Esophagus squamous epithelium (tissue), 5 donors: ENCODE measurements around the gene CFAP157. TPM values are rescaled to one million over a fixed set of nuclear protein-coding genes. Genes with fewer than 3 reads are reported as not detected.
A peak's percentile ranks its signal among the peaks of the same experiment; 100 is the strongest.
"Not testable (repeated sequence)": the region's sequence is repeated elsewhere in the genome, so short reads cannot be mapped to it uniquely, and the experiment has no call there.

Experiments used
- DNase-seq: peaks from one replicate; lab custom pipeline; 2025; lab: John Stamatoyannopoulos, UW
- H3K27ac ChIP-seq, 4 donors: fragments of 200-600 bp; sonication (generic); one replicate each; pipeline ENCODE4 v1.5.1; 2016 to 2019; ENCODE audit warnings: mild to moderate bottlenecking in 1 of 4
- H3K27me3 ChIP-seq, 4 donors: fragments of 200-600 bp; sonication (generic); 1 replicate in 3 of 4; 2 replicates in 1 of 4; pipeline versions ENCODE4 v1.5.1 to v1.6.0; 2017 to 2021; ENCODE audit warnings: antibody characterized with exemption in 1 of 4
- H3K36me3 ChIP-seq, 3 donors: fragments of 200-600 bp; sonication (generic); one replicate each; pipeline ENCODE4 v1.5.1; 2016 to 2019
- H3K4me1 ChIP-seq, 3 donors: fragments of 200-600 bp; sonication (generic); one replicate each; pipeline ENCODE4 v1.5.1; 2017 to 2019
- H3K4me3 ChIP-seq, 4 donors: fragments of 200-600 bp; sonication (generic); 1 replicate in 3 of 4; 2 replicates in 1 of 4; pipeline ENCODE4 v1.5.1; 2016 to 2019; ENCODE audit warnings: mild to moderate bottlenecking in 2 of 4, moderate library complexity in 1 of 4
- H3K9me3 ChIP-seq, 3 donors: fragments of 200-600 bp; sonication (generic); one replicate each; pipeline ENCODE4 v1.5.1; 2016 to 2019
- POLR2A ChIP-seq, 4 donors: fragments of 450-650 bp; IDR thresholded peaks; one replicate each; pipeline ENCODE4 v1.6.1; 2017; ENCODE audit warnings: antibody characterized with exemption in 4 of 4, mild to moderate bottlenecking in 4 of 4, moderate library complexity in 3 of 4
- WGBS, 2 donors: methylation state at CpG; one replicate each; pipeline ENCODE4 v1.1.5; 2018; 5-methylcytosine and 5-hydroxymethylcytosine counted together
- intact Hi-C: fragments of 100-400 bp; cut with DNase I; formaldehyde crosslinking; loops from one replicate; pipeline ENCODE4 v1.15.0; 2022
- total RNA-seq, 4 donors: library from RNA; depleted of rRNA; stranded (reverse); fragments of >200 nt; gene quantifications; one replicate each; pipeline ENCODE4 v1.1.0, GENCODE V29; 2016
- TF ChIP-seq, protein P1 (sequence below), 6 experiments: fragments of 450-650 bp in 4 of 6; fragments of 200-600 bp in 2 of 6; sonication (generic) in 2 of 6; IDR thresholded peaks; one replicate each; pipeline ENCODE4 v1.5.1; 2016 to 2019; ENCODE audit warnings: antibody characterized with exemption in 6 of 6, mild to moderate bottlenecking in 4 of 6, moderate library complexity in 4 of 6
- donor health status: DM: yes; HTN: yes; CAD: no.

Gene CFAP157
- total RNA-seq, 4 donors from 2014 or later: 0.19 TPM; not detected in 3

DNA sequence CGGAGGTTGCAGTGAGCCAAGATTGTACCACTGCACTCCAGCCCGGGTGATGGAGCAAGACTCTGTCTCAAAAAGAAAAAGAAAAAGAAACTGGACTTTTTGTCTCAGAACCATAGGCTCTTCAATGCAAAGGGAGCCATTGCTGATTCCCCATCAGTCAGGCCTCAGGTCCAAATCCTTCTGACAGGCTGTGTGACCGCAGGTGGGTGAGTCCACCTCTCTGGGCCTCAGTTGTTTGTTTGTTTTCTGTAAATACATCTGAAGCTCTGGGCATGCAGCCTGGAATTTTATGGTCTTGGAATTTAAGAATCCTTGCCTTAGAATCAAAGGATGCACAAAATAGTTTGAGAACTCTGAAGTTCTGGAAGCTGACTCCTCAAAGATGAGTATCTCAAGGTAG, 49.4 kb downstream of the CFAP157 start:
- Histone ChIP-seq H3K27ac (no peak overlapping the region), H3K36me3 (peaks cover 0 to under 1% (median 0%) of the 10 kb centered on the region in 3 donors), H3K4me1 (peaks cover 5 to 39% (median 8%) of the 10 kb centered on the region in 3 donors), H3K9me3 (no peaks in the 10 kb centered on the region), H3K4me3 (no peak overlapping the region), H3K27me3 (peaks cover 5 to 62% (median 12%) of the 10 kb centered on the region in 4 donors)
- WGBS, 2 donors: 89 to 95% methylated on average over 2 to 3 of the region's 3 CpGs
- DNase-seq: no peak
- intact Hi-C loops: no loop called here
- TF ChIP-seq POLR2A (IDR thresholded peaks at IDR 0.05): no peak
- TF ChIP-seq, protein P1, sequence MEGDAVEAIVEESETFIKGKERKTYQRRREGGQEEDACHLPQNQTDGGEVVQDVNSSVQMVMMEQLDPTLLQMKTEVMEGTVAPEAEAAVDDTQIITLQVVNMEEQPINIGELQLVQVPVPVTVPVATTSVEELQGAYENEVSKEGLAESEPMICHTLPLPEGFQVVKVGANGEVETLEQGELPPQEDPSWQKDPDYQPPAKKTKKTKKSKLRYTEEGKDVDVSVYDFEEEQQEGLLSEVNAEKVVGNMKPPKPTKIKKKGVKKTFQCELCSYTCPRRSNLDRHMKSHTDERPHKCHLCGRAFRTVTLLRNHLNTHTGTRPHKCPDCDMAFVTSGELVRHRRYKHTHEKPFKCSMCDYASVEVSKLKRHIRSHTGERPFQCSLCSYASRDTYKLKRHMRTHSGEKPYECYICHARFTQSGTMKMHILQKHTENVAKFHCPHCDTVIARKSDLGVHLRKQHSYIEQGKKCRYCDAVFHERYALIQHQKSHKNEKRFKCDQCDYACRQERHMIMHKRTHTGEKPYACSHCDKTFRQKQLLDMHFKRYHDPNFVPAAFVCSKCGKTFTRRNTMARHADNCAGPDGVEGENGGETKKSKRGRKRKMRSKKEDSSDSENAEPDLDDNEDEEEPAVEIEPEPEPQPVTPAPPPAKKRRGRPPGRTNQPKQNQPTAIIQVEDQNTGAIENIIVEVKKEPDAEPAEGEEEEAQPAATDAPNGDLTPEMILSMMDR (IDR thresholded peaks at IDR 0.05): no peak

DNA sequence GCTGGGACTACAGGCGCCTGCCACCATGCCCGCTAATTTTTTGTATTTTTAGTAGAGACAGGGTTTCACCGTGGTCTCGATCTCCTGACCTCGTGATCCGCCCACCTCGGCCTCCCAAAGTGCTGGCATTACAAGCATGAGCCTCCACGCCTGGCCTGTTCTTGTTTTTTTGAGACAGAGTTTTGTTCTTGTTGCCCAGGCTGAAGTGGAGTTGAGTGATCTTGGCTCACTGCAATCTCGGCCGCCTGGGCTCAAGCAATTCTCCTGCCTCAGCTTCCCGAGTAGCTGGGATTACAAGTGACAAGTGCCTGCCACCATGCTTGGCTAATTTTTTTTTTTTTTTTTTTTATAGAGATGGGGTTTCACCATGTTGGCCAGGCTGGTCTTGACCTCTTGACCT, 50.0 kb downstream of the CFAP157 start:
- DNase-seq, H3K4me3 ChIP-seq, H3K27ac ChIP-seq, H3K9me3 ChIP-seq, intact Hi-C loops, H3K36me3 ChIP-seq: not testable (repeated sequence)
- 80 to 89% methylated on average over 11 of the region's 11 CpGs for WGBS, 2 donors
- H3K27me3 ChIP-seq: peaks cover 5 to 61% (median 12%) of the 10 kb centered on the region in 4 donors
- H3K4me1 ChIP-seq: peaks cover 5 to 40% (median 8%) of the 10 kb centered on the region in 3 donors

DNA sequence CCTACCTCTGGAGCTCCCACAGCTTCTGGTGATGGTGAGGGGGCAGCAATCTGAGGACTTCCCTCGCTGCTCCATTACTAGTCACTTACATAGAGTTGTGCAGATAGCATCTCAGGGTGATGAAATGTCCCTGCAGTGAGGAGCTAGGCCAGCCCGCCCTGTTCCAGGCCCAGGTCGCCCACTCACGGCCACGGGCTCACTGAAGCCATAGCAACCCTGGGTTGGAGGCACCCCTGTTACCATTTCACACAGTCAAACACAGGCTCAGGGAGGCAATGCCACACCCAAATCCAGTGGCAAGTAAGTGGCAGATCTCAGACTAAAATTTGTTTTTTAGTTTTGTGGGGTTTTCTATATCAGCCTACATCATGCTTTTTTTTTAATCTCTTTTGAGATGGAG, 52.1 kb downstream of the CFAP157 start:
- Histone ChIP-seq H3K4me3 (no peak overlapping the region), H3K27me3 (peaks cover 5 to 44% (median 9%) of the 10 kb centered on the region in 4 donors), H3K27ac (no peak overlapping the region), H3K36me3 (no peaks in the 10 kb centered on the region), H3K4me1 (peaks cover 8 to 55% (median 12%) of the 10 kb centered on the region in 3 donors), H3K9me3 (no peaks in the 10 kb centered on the region)
- no peak for TF ChIP-seq POLR2A (IDR thresholded peaks at IDR 0.05)
- TF ChIP-seq, protein P1 (IDR thresholded peaks at IDR 0.05): no peak
- WGBS, 2 donors: 87 to 88% methylated on average over 1 to 5 of the region's 5 CpGs
- intact Hi-C loops: no loop called here
- DNase-seq: no peak

DNA sequence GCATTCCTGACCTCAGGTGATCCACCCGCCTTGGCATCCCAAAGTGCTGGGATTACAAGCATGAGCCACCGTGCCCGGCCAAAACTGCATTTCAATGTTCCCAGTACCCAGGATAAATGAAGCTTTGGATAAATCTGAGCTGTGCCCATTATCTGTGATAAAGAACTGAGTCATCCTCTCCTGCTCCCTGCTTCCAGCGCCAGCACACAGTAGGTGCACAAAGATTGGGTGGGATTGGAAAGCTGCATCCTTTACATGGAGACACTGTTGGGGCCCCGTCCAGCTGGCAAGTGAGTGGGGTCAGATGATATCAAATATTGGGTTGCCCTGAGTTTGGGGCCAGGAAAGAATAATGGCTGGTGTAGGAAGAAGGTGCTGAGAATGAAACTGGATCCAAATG, 54.3 kb downstream of the CFAP157 start:
- peaks cover 0 to 56% (median 13%) of the 10 kb centered on the region in 3 donors for H3K4me1 ChIP-seq
- intact Hi-C loops: no loop called here
- 70 to 90% methylated on average over 3 of the region's 5 CpGs for WGBS, 2 donors
- DNase-seq: no peak
- TF ChIP-seq POLR2A (IDR thresholded peaks at IDR 0.05): no peak
- TF ChIP-seq, protein P1 (IDR thresholded peaks at IDR 0.05): no peak
- no peaks in the 10 kb centered on the region for H3K36me3 ChIP-seq
- no peak overlapping the region for H3K4me3 ChIP-seq
- H3K27ac ChIP-seq: peak overlapping the region in 3 of 4 donors; percentile 22 to 82 (median 75)
- H3K9me3 ChIP-seq: no peaks in the 10 kb centered on the region
- H3K27me3 ChIP-seq: peaks cover 0 to 22% (median 0%) of the 10 kb centered on the region in 4 donors

DNA sequence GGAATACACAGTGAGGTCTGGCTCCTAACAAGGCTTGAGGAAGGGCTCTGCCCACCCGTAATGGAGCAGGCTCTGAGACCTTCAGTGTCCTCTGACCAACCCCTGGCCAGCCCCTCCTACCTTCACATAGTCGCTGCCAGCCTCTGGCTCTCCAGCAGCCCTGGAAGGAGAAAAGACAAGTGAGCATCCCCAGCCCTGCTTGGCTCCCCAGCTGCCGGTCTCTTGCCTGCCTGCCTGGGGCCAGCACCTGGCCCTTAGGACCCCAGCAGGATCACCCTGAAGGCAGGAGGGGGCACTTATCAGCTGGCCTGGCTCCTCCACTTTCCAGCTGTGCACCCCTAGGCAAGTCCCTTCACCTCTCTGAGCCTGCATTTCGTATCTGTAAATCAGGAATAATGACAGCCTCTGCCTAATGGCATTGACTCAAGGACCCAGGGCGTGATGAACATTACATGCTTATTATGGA, 54.7 kb downstream of the CFAP157 start:
- H3K4me1 ChIP-seq: peaks cover 0 to 60% (median 17%) of the 10 kb centered on the region in 3 donors
- WGBS, 2 donors: 61 to 62% methylated on average over 4 to 5 of the region's 5 CpGs
- no peaks in the 10 kb centered on the region for H3K9me3 ChIP-seq
- intact Hi-C loops: no loop called here
- H3K36me3 ChIP-seq: no peaks in the 10 kb centered on the region
- peak overlapping the region in 1 of 4 donors; percentile 19 for H3K4me3 ChIP-seq
- DNase-seq: no peak
- peaks cover 0 to 17% (median 0%) of the 10 kb centered on the region in 4 donors for H3K27me3 ChIP-seq
- peak overlapping the region in 3 of 4 donors; percentile 22 to 82 (median 75) for H3K27ac ChIP-seq
- TF ChIP-seq, protein P1 (IDR thresholded peaks at IDR 0.05): no peak
- TF ChIP-seq POLR2A (IDR thresholded peaks at IDR 0.05): no peak
